Naive thymus-derived CD8-positive, alpha-beta T cell (primary cell): Measurements from ENCODE around the gene CERS6. TPM values are rescaled to one million over a fixed set of nuclear protein-coding genes. Genes with fewer than 3 reads are reported as not detected.
"Not testable (repeated sequence)": the region's sequence is repeated elsewhere in the genome, so short reads cannot be mapped to it uniquely, and the experiment has no call there.

Experiments used
- ATAC-seq, 2 donors: fragments of 150-1000 bp; cut with Tn5 transposase in 1 of 2; sonication (Bioruptor Pico), chemical (Tn5 transposase) in 1 of 2; 1 replicate in 1 of 2; 2 replicates in 1 of 2; pipeline ENCODE4 v1.10.0; 2021; ENCODE audit warnings: mild to moderate bottlenecking in 2 of 2, moderate library complexity in 2 of 2
- POLR2A ChIA-PET: fragments of 350-600 bp; sonication (Branson Sonifier 250); formaldehyde crosslinking; loops from one replicate; lab custom pipeline; 2021; ENCODE audit warnings: antibody characterized with exemption; lab: Charles Lee
- DNase-seq, 10 donors: peaks; one replicate each; pipeline versions ENCODE4 v3.0.0 to v3.0.0-alpha.2; 2020 to 2022
- H3K27ac Mint-ChIP-seq, 10 donors: one replicate each; pipeline ENCODE4 v1.8.0; 2020 to 2022; ENCODE audit warnings: mild to moderate bottlenecking in 10 of 10, mixed read lengths in 10 of 10, moderate library complexity in 4 of 10, inconsistent platforms in 1 of 10
- H3K27me3 Mint-ChIP-seq, 5 donors: one replicate each; pipeline ENCODE4 v1.8.0; 2021 to 2022; ENCODE audit warnings: mixed read lengths in 5 of 5
- H3K36me3 Mint-ChIP-seq, 3 donors: one replicate each; pipeline ENCODE4 v1.8.0; 2020 to 2022; ENCODE audit warnings: mixed read lengths in 3 of 3, mild to moderate bottlenecking in 2 of 3, inconsistent platforms in 1 of 3
- H3K4me1 Mint-ChIP-seq, 4 donors: one replicate each; pipeline ENCODE4 v1.8.0; 2021 to 2022; ENCODE audit warnings: mixed read lengths in 4 of 4
- H3K4me3 Mint-ChIP-seq, 10 donors: one replicate each; pipeline ENCODE4 v1.8.0; 2020 to 2022; ENCODE audit warnings: mild to moderate bottlenecking in 10 of 10, mixed read lengths in 10 of 10, moderate library complexity in 6 of 10, inconsistent platforms in 1 of 10
- H3K9me3 Mint-ChIP-seq, 9 donors: one replicate each; pipeline ENCODE4 v1.8.0; 2020 to 2022; ENCODE audit warnings: mixed read lengths in 9 of 9, mild to moderate bottlenecking in 3 of 9, inconsistent platforms in 1 of 9, moderate library complexity in 1 of 9
- polyA plus RNA-seq, 3 donors: library from polyadenylated mRNA; unstranded; fragments of 300-500 nt; fragmentation: Illumina TruSeq; gene quantifications; one replicate each; pipeline ENCODE4 v1.2.3, GENCODE V29; 2021
- total RNA-seq, 8 experiments: library from RNA in 2 of 8; stranded (reverse) in 2 of 8; gene quantifications; one replicate each; pipeline ENCODE4 v1.2.3 and lab custom pipeline; 2021 to 2026

The CERS6 gene
- total and polyA plus RNA-seq, 5 experiments from 2014 or later: 9.5 to 29.3 (median 17.4) TPM

DNA sequence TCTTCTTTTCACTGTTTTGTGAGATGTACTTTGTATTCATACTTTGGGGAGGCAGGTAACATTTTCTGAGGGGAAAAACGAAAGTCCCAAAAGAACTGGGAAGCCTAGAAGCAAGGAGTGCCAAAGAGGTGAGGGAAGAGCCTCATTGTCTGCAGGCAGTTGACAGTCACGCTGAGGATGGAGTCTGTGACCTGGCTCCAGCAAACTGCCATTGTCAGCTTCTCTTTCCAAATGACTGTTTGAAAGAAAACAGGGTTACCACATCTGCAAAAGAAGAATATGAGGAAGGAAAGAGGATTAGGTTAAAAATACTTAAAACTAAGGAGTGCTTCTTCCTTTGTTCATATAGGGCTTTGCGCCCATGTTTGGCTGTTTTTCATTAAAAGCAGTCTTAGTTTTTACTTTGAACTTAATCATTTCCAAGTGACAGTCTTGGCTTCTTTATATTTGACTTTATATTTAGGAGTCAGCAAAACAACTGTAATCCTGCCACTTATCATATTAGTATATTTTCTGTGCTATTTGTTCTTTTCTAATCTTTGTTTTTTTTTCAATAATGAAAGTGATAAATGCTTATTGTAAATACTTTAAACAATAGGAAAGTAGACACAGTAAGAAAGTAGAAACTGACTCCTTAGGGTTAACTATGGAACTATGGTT lies 35.0 kb downstream of the CERS6 start:
- DNase-seq (no peak), ATAC-seq (peak in 1 of 2 donors; percentile 36)
- Mint-ChIP-seq H3K4me1 (peaks cover 22 to 70% (median 66%) of the 10 kb centered on the region in 4 donors), H3K9me3 (peaks cover 0 to 5% (median 2%) of the 10 kb centered on the region in 9 donors), H3K36me3 (peaks cover 0 to 18% (median 9%) of the 10 kb centered on the region in 3 donors), H3K27me3 (no peaks in the 10 kb centered on the region), H3K4me3 (peak overlapping the region; percentile 60 to 82 (median 77)), H3K27ac (peak overlapping the region; percentile 74 to 91 (median 86))
- POLR2A ChIA-PET: interaction anchor here (0.6 to 2.0 kb wide), 4 partner anchors 21 to 36 kb away, joined by 3 to 9 read pairs (median 4); partner anchors contain the start of gene CERS6

DNA sequence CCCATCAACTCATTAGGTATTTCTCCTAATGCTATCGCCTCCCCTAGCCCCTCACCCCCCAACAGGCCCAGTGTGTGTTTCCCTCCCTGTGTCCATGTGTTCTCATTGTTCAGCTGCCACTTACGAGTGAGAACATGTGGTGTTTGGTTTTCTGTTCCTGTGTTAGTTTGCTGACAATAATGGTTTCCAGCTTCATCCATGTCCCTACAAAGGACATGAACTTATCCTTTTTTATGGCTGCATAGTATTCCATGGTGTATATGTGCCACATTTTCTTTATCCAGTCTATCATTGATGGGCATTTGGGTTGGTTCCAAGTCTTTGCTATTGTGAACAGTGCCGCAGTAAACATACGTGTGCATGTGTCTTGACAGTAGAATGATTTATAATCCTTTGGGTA lies 35.7 kb downstream of the CERS6 start:
- H3K27ac Mint-ChIP-seq: peak overlapping the region in 8 of 10 donors; percentile 63 to 91 (median 82)
- H3K36me3 Mint-ChIP-seq: peaks cover 0 to 13% (median 6%) of the 10 kb centered on the region in 3 donors
- H3K27me3 Mint-ChIP-seq, POLR2A ChIA-PET, DNase-seq, ATAC-seq, H3K9me3 Mint-ChIP-seq: not testable (repeated sequence)
- peaks cover 20 to 67% (median 65%) of the 10 kb centered on the region in 4 donors for H3K4me1 Mint-ChIP-seq
- peak overlapping the region in 8 of 10 donors; percentile 19 to 74 (median 46) for H3K4me3 Mint-ChIP-seq

DNA sequence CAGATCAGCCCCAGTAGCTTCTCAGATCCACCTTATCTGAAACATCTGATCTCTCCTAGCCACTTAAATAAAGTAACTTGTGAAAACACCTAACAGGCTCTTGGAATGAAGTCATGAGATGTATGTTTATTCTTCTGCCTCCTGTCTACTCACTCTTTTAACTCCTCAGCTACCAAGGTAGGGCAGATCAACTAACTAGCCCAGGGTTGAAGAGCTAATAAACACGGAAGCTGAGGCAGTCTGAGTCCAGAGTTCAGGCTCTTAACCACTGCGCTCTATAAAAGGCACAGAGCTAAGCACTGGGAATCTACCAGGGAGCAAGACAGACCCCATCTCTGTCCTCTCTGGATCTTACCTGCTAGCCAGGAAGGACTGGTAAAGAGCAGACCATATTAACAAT lies 37.1 kb downstream of the CERS6 start:
- Mint-ChIP-seq H3K36me3 (peaks cover 0 to 11% (median 6%) of the 10 kb centered on the region in 3 donors), H3K4me1 (peaks cover 33 to 82% (median 74%) of the 10 kb centered on the region in 4 donors), H3K27ac (peak overlapping the region; percentile 13 to 89 (median 55)), H3K4me3 (peak overlapping the region in 2 of 10 donors; percentile 2 to 9)
- POLR2A ChIA-PET, ATAC-seq, DNase-seq, H3K9me3 Mint-ChIP-seq, H3K27me3 Mint-ChIP-seq: not testable (repeated sequence)

DNA sequence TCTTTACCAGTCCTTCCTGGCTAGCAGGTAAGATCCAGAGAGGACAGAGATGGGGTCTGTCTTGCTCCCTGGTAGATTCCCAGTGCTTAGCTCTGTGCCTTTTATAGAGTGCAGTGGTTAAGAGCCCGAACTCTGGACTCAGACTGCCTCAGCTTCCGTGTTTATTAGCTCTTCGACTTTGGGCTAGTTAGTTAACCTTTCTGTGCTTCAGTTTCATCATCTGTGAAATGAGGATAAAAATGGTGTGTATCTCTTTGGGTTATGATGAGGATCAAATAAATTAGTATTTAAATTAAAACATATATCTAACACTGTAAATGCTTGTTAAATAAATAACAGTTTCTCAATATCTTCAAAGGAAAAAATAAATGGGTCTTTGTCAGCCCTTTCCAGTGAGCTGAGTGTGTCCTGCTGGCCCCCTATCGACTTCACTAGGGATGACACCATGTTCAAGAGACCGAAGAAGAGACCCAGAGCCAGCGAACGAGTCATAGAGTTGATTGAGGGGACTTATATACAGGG lies 38.2 kb downstream of the CERS6 start:
- no peak for DNase-seq
- H3K9me3 Mint-ChIP-seq: no peaks in the 10 kb centered on the region
- H3K4me1 Mint-ChIP-seq: peaks cover 38 to 88% (median 75%) of the 10 kb centered on the region in 4 donors
- ATAC-seq: no peak
- peak overlapping the region in 1 of 10 donors; percentile 34 for H3K4me3 Mint-ChIP-seq
- H3K27ac Mint-ChIP-seq: peak overlapping the region in 2 of 10 donors; percentile 74 to 83
- H3K36me3 Mint-ChIP-seq: peaks cover 0 to 11% (median 6%) of the 10 kb centered on the region in 3 donors
- no peaks in the 10 kb centered on the region for H3K27me3 Mint-ChIP-seq
- POLR2A ChIA-PET: interaction anchor here (0.5 kb wide), 1 partner anchor 11 kb away, joined by 3 read pairs; no protein-coding TSS in a partner anchor

DNA sequence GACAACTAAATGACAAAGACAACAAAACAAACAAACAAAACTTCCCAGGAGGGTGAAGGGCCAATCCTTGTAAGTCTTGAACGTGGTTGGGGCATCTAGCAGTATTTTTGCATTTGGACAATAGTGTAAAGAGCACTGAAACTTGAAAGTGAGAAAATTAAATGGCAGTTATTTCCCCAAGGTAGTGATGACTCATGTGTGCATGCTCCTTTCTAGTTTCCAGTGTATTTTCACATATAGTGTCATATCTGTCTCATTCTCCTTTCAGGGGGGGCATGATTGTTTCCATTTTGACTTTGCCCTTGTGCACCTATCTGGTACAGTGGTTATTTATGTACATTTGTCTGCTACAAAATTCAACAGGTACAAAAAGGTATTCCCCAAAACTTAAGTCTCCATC lies 39.5 kb downstream of the CERS6 start:
- Mint-ChIP-seq H3K27me3 (no peaks in the 10 kb centered on the region), H3K4me1 (peaks cover 30 to 88% (median 64%) of the 10 kb centered on the region in 4 donors), H3K4me3 (no peak overlapping the region), H3K9me3 (no peaks in the 10 kb centered on the region), H3K27ac (no peak overlapping the region), H3K36me3 (peaks cover 0 to 12% (median 6%) of the 10 kb centered on the region in 3 donors)
- no peak for ATAC-seq
- POLR2A ChIA-PET: no interaction called here
- no peak for DNase-seq

DNA sequence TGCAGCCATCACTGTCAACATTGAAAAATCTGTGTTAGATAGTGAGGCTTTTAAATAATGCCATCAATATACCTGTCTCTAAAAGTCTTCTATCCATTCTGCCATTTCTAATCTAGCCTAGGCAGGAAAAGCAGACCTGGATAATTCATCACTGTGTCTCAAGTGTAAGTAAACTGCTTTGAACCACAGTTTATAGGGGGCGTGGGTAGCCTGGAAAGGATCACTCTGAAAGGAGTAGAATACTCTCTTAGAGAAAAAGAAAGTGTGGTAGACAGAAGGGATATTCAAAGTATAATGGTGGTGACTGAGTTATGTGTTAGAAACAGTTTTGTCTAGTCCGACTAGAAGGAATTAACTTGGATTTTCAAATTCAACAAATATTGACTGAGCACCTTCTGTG lies 40.8 kb downstream of the CERS6 start:
- ATAC-seq (no peak), DNase-seq (no peak)
- H3K27ac Mint-ChIP-seq: peak overlapping the region in 2 of 10 donors; percentile 67 to 74
- H3K27me3 Mint-ChIP-seq: no peaks in the 10 kb centered on the region
- peaks cover 0 to 17% (median 6%) of the 10 kb centered on the region in 3 donors for H3K36me3 Mint-ChIP-seq
- H3K9me3 Mint-ChIP-seq: peaks cover 0 to 6% (median 0%) of the 10 kb centered on the region in 9 donors
- POLR2A ChIA-PET: interaction anchor here (0.6 kb wide), 1 partner anchor 81 kb away, joined by 3 read pairs; no protein-coding TSS in a partner anchor
- no peak overlapping the region for H3K4me3 Mint-ChIP-seq
- H3K4me1 Mint-ChIP-seq: peaks cover 32 to 81% (median 55%) of the 10 kb centered on the region in 4 donors

DNA sequence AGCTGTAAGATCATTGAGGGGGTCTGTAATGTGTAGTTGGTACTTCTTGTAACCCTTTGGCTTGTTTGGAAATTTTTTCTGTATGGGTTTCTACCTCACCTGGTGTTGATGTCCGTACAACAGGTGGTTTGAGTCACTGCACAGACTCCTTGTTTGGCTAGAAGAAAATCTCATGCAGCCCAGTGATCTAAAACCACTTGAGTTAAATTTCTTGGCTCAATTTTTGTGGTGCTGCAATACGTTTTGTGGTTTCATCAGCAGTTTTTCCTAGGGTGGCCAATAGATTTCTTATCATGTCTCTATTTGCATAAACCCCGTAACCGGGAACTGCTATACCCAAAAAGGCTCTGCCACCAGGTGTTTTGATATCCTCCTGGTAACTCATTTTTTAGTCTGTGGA lies 43.4 kb downstream of the CERS6 start:
- peaks cover 0 to 21% (median 3%) of the 10 kb centered on the region in 9 donors for H3K9me3 Mint-ChIP-seq
- H3K27ac Mint-ChIP-seq: no peak overlapping the region
- H3K27me3 Mint-ChIP-seq: no peaks in the 10 kb centered on the region
- H3K4me1 Mint-ChIP-seq: peaks cover 39 to 77% (median 57%) of the 10 kb centered on the region in 4 donors
- POLR2A ChIA-PET: no interaction called here
- no peak for DNase-seq
- ATAC-seq: no peak
- H3K4me3 Mint-ChIP-seq: no peak overlapping the region
- peaks cover 6 to 21% (median 11%) of the 10 kb centered on the region in 3 donors for H3K36me3 Mint-ChIP-seq

DNA sequence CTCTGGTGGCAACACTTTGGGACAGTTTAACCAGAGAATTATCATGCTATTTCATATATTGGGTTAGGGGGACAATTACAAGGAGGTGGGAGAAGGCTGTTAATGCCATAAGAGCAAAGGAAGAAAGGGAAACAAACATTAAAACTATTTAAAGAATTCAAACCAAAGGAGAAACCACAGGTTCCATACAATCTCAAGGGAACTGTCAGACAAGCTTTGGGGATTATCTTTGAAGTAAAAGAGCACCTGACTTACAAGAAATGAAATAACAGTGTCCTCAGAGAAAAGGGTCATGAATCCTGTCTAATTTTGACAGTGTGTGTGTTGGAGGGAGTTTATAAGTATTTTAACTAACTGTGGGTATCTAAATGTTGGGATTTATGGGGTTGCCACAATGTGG lies 44.4 kb downstream of the CERS6 start:
- POLR2A ChIA-PET: no interaction called here
- H3K27me3 Mint-ChIP-seq: no peaks in the 10 kb centered on the region

DNA sequence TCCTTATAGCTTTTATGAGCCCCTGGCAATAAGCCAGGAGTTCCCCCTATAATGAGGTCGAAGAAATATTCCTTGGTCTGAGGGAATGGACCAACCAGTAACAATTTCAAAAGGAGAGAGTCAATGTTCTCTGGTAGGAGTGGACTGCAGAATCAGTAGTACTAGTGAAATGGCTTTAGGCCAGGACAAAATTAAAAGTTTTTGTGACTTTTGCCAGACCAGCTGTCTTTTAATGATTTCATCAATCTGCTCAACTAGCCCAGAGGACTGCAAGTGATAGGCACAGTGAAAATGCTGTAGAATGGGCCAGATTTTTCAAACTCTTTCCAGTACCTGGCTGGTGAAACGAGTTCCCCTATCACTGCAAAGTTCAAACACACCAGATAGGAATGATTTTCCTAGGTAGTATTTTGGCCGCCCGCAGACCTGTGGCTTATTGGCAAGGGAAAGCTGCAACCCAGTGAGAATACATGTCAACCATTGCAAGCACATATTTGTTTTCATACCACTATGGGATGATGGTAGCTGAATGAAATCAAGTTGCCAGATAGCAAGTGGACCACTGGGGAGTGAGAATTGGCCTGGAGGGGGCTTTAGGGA lies 45.5 kb downstream of the CERS6 start:
- no peak for ATAC-seq
- H3K9me3 Mint-ChIP-seq: peaks cover 0 to 21% (median 3%) of the 10 kb centered on the region in 9 donors
- no peaks in the 10 kb centered on the region for H3K27me3 Mint-ChIP-seq
- H3K36me3 Mint-ChIP-seq: peaks cover 0 to 15% (median 11%) of the 10 kb centered on the region in 3 donors
- DNase-seq: no peak
- POLR2A ChIA-PET: no interaction called here
- peak overlapping the region in 1 of 10 donors; percentile 39 for H3K4me3 Mint-ChIP-seq
- H3K4me1 Mint-ChIP-seq: peaks cover 44 to 79% (median 55%) of the 10 kb centered on the region in 4 donors
- H3K27ac Mint-ChIP-seq: peak overlapping the region in 1 of 10 donors; percentile 25

More for the DNA sequence above, 44.4 kb downstream of the CERS6 start:
- Mint-ChIP-seq H3K36me3 (peaks cover 5 to 15% (median 11%) of the 10 kb centered on the region in 3 donors), H3K4me3 (no peak overlapping the region), H3K9me3 (peaks cover 0 to 21% (median 3%) of the 10 kb centered on the region in 9 donors), H3K4me1 (peaks cover 41 to 77% (median 54%) of the 10 kb centered on the region in 4 donors), H3K27ac (no peak overlapping the region)
- ATAC-seq: no peak
- DNase-seq: no peak

DNA sequence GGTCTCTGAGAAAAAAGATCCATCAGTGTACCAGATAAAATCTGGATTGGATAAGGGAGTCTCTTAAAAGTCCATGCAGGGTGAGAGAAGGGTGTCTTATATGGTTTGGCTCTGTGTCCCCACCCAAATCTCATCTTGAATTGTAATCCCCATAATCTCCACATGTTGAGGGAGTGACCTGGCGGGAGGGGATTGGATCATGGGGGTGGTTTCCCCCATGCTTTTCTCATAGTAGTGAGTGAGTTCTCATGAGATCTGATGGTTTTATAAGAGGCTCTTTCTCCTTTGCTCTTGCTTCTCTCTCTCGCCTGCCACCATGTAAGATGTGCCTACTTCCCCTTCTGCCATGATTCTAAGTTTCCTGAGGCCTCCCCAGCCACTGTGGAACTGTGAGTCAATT lies 46.8 kb downstream of the CERS6 start:
- H3K36me3 Mint-ChIP-seq: peaks cover 0 to 15% (median 11%) of the 10 kb centered on the region in 3 donors
- DNase-seq, ATAC-seq, H3K27me3 Mint-ChIP-seq, POLR2A ChIA-PET: not testable (repeated sequence)
- peak overlapping the region in 1 of 10 donors; percentile 1 for H3K4me3 Mint-ChIP-seq
- H3K9me3 Mint-ChIP-seq: peaks cover 0 to 21% (median 3%) of the 10 kb centered on the region in 9 donors
- H3K27ac Mint-ChIP-seq: peak overlapping the region in 1 of 10 donors; percentile 55
- H3K4me1 Mint-ChIP-seq: peaks cover 41 to 78% (median 56%) of the 10 kb centered on the region in 4 donors

DNA sequence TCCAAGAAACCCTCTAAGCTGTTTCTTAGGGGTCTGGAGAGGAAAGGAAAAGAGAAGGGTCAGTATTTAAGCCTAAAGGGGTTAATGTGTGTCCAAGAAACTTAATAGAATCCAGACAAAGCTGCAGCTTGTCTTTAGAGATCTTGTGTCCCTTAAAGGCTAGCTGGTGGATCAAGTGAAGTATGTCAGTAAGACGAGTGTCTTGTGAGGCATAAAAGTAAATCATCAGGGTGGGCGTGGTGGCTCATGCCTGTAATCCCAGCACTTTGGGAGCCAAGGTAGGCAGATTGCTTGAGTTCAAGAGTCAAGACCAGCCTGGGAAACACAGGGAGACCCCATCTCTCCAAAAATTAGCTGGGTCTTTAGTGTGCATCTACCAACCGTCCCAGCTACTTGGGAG lies 47.8 kb downstream of the CERS6 start:
- no peak for DNase-seq
- H3K36me3 Mint-ChIP-seq: peaks cover 0 to 15% (median 11%) of the 10 kb centered on the region in 3 donors
- peaks cover 0 to 21% (median 3%) of the 10 kb centered on the region in 9 donors for H3K9me3 Mint-ChIP-seq
- no peak overlapping the region for H3K4me3 Mint-ChIP-seq
- POLR2A ChIA-PET: no interaction called here
- H3K27me3 Mint-ChIP-seq: no peaks in the 10 kb centered on the region
- peaks cover 35 to 77% (median 56%) of the 10 kb centered on the region in 4 donors for H3K4me1 Mint-ChIP-seq
- H3K27ac Mint-ChIP-seq: peak overlapping the region in 3 of 10 donors; percentile 29 to 61 (median 55)
- no peak for ATAC-seq

DNA sequence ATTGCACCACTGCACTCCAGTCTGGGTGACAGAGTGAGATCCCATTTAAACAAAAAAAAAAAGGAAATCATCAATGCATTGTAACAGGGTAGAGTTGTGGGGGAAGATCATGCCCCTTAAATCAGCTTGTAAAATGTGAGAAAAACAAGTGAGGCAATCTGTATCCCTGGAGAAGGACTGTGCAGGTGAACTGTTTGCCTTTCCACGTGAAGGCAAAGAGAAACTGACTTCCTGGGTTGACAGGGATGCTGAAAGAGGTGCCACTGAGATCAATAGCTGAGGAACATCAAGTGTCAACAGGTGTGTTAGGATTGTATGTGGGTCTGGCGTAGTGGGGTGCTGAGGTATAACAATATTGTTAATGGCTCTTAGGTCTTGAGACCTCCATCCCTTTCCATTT lies 48.3 kb downstream of the CERS6 start:
- DNase-seq (no peak), ATAC-seq (no peak)
- H3K4me3 Mint-ChIP-seq: peak overlapping the region in 1 of 10 donors; percentile 11
- peaks cover 0 to 14% (median 11%) of the 10 kb centered on the region in 3 donors for H3K36me3 Mint-ChIP-seq
- peaks cover 34 to 76% (median 58%) of the 10 kb centered on the region in 4 donors for H3K4me1 Mint-ChIP-seq
- H3K27me3 Mint-ChIP-seq: no peaks in the 10 kb centered on the region
- POLR2A ChIA-PET: no interaction called here
- H3K27ac Mint-ChIP-seq: peak overlapping the region in 5 of 10 donors; percentile 4 to 37 (median 24)
- H3K9me3 Mint-ChIP-seq: peaks cover 0 to 21% (median 3%) of the 10 kb centered on the region in 9 donors
